Breast epithelium (tissue), 4 donors: ENCODE data around the gene POLR3K. TPM values are rescaled to one million over a fixed set of nuclear protein-coding genes. Genes with fewer than 3 reads are reported as not detected.

Experiments used
- DNase-seq, 2 donors: peaks; one replicate each; pipeline ENCODE4 v3.0.0-alpha.2; 2019; ENCODE audit warnings: low spot score in 2 of 2
- H3K27ac ChIP-seq, 2 donors: fragments of 200-600 bp; sonication (generic) in 1 of 2; one replicate each; pipeline ENCODE4 v1.5.1; 2016 to 2019; ENCODE audit warnings: mild to moderate bottlenecking in 1 of 2
- H3K27me3 ChIP-seq, 2 donors: fragments of 200-600 bp; sonication (generic) in 1 of 2; one replicate each; pipeline versions ENCODE4 v1.5.1 to v1.6.0; 2017 to 2019; ENCODE audit warnings: control low read depth in 1 of 2, mild to moderate bottlenecking in 1 of 2
- H3K36me3 ChIP-seq: fragments of 200-600 bp; one replicate; pipeline ENCODE4 v1.5.1; 2019
- H3K4me1 ChIP-seq, 2 donors: fragments of 200-600 bp; sonication (generic); one replicate each; pipeline ENCODE4 v1.5.1; 2016 to 2019; ENCODE audit warnings: control low read depth in 1 of 2
- H3K4me3 ChIP-seq, 3 donors: fragments of 200-600 bp; sonication (generic); 1 replicate in 2 of 3; 2 replicates in 1 of 3; pipeline ENCODE4 v1.5.1; 2016 to 2019; ENCODE audit warnings: mild to moderate bottlenecking in 3 of 3, moderate library complexity in 2 of 3
- H3K9me3 ChIP-seq, 2 donors: fragments of 200-600 bp; sonication (generic) in 1 of 2; one replicate each; pipeline ENCODE4 v1.5.1; 2016 to 2019; ENCODE audit warnings: control low read depth in 1 of 2
- POLR2A ChIP-seq: fragments of 450-650 bp; IDR thresholded peaks from one replicate; pipeline ENCODE4 v1.6.1; 2016; ENCODE audit warnings: antibody characterized with exemption, mild to moderate bottlenecking, moderate library complexity
- POLR2AphosphoS5 ChIP-seq, 3 donors: sonication (generic); formaldehyde crosslinking; IDR thresholded peaks; one replicate each; pipeline ENCODE4 v1.6.1; 2017; ENCODE audit warnings: antibody characterized with exemption in 3 of 3
- intact Hi-C: fragments of 100-400 bp; cut with DNase I; formaldehyde crosslinking; loops from one replicate; pipeline ENCODE4 v1.15.1; 2023; ENCODE audit warnings: low total_unique reads
- total RNA-seq, 3 donors: library from RNA; depleted of rRNA; stranded (reverse); fragments of >200 nt; gene quantifications; one replicate each; pipeline ENCODE4 v1.1.0, GENCODE V29; 2016
- TF ChIP-seq, protein P1 (sequence below), 3 donors: fragments of 450-650 bp; IDR thresholded peaks; one replicate each; pipeline ENCODE4 v1.5.1; 2016 to 2017; ENCODE audit warnings: antibody characterized with exemption in 3 of 3, mild to moderate bottlenecking in 3 of 3, moderate library complexity in 3 of 3

Gene POLR3K
- total RNA-seq, 3 donors from 2014 or later = 3.8 to 6.9 (median 6.6) TPM

DNA sequence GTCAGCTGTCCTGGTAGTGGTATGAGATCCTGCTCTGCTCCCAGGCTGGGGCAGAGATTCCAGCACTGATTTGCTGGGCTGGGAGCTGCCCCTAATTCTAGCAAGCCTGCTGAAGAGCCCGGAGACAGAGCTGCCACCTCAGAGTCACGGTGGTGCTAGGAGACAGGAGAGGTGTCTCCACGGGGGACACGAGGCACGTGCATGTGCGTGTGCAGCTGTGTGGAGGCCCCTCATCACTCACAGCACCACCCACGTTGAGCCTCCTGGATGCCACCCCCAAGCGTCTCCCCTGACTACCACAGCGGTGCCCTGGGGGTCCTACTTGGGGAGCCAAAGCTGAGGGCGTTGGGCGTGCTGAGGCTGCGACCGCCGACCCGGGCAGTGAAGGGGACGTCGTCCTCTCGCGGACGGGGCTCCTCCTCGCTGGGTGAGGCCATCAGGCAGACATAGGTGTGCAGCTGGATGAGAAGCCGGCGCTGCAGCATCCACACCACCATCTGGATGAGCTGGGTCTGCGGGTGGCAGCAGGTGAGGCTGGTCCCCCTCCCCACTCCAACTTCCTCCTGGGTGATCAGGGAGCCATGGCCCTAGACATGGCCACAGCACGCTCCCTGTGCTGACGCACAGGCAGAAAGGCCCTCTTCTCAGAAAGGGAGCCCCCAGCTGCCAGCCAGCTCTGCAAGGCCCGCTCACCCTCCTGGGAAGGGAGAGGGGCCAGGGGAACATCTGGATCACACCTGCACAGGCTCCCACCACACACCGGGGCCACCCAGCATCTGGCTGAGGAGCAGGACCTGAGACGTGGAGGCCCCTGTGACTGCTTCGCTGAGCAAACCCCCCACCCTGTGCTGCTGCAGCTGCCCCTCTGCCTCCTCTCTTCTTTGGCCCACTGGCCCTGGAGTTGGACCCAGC lies 36.2 kb upstream of the POLR3K start:
- no peak overlapping the region for H3K4me3 ChIP-seq
- TF ChIP-seq POLR2AphosphoS5 (IDR thresholded peaks at IDR 0.05) = no peak
- TF ChIP-seq, protein P1, sequence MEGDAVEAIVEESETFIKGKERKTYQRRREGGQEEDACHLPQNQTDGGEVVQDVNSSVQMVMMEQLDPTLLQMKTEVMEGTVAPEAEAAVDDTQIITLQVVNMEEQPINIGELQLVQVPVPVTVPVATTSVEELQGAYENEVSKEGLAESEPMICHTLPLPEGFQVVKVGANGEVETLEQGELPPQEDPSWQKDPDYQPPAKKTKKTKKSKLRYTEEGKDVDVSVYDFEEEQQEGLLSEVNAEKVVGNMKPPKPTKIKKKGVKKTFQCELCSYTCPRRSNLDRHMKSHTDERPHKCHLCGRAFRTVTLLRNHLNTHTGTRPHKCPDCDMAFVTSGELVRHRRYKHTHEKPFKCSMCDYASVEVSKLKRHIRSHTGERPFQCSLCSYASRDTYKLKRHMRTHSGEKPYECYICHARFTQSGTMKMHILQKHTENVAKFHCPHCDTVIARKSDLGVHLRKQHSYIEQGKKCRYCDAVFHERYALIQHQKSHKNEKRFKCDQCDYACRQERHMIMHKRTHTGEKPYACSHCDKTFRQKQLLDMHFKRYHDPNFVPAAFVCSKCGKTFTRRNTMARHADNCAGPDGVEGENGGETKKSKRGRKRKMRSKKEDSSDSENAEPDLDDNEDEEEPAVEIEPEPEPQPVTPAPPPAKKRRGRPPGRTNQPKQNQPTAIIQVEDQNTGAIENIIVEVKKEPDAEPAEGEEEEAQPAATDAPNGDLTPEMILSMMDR (IDR thresholded peaks at IDR 0.05) = no peak
- TF ChIP-seq POLR2A = no peak
- no peaks in the 10 kb centered on the region for H3K27me3 ChIP-seq
- intact Hi-C loops = no loop called here
- H3K4me1 ChIP-seq = peaks cover 0 to 10% of the 10 kb centered on the region in 2 donors
- H3K36me3 ChIP-seq = no peaks in the 10 kb centered on the region
- H3K27ac ChIP-seq = no peak overlapping the region
- no peak for DNase-seq
- H3K9me3 ChIP-seq = no peaks in the 10 kb centered on the region

DNA sequence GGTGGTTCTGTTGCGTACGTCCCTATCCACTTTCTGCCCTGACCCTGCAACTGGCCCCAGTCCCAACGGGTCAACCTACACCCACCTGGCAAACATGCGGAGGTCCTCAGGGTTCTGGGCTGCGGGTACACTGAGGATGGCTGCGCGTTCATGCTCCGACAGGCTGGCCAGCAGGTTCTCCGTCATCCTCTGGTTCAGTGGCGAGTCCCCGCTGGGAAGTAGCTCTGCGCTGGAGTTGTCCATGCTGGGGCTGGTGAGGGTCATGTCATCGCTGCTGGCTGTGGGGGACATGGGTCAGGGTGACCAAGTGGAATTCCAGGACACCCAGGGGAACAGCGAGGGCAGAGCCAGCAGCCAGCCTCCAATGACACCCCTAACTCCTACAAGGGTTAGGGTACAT lies 35.2 kb upstream of the POLR3K start:
- no peak overlapping the region for H3K4me3 ChIP-seq
- no peak for DNase-seq
- intact Hi-C loops = no loop called here
- no peaks in the 10 kb centered on the region for H3K27me3 ChIP-seq
- H3K27ac ChIP-seq = no peak overlapping the region
- peaks cover 7 to 10% of the 10 kb centered on the region in 2 donors for H3K4me1 ChIP-seq
- no peak for TF ChIP-seq POLR2AphosphoS5 (IDR thresholded peaks at IDR 0.05)
- TF ChIP-seq POLR2A = no peak
- TF ChIP-seq, protein P1 (IDR thresholded peaks at IDR 0.05) = no peak
- no peaks in the 10 kb centered on the region for H3K9me3 ChIP-seq
- H3K36me3 ChIP-seq = no peaks in the 10 kb centered on the region

DNA sequence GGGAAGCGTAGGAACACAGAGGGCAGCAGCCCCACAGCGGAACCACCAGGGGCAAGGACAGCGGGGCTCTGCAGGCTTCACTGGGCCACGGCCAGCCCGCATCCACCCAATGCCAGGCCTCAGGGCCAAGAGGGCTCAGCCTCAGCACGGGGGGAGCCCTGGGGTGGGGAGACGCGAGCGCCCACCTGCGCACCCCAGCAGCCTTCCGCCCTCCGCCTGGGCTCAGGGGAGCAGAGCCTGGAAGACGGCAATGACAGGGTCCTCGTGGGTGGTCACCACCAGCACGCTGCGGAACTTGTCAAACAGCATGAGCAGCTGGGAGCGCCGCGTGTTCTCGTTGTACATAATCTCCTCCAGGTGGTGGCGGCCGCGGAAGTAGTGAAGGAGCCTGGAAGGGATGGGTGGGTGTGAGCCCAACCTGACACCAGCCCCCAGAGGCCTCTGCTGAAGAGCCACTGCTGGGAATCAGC lies 33.1 kb upstream of the POLR3K start:
- Histone ChIP-seq H3K27ac (peak overlapping the region in 1 of 2 donors; percentile 74), H3K9me3 (no peaks in the 10 kb centered on the region), H3K27me3 (no peaks in the 10 kb centered on the region), H3K4me3 (no peak overlapping the region), H3K4me1 (peaks cover 7 to 10% of the 10 kb centered on the region in 2 donors), H3K36me3 (no peaks in the 10 kb centered on the region)
- intact Hi-C loops = no loop called here
- TF ChIP-seq POLR2AphosphoS5 (IDR thresholded peaks at IDR 0.05) = no peak
- no peak for DNase-seq

DNA sequence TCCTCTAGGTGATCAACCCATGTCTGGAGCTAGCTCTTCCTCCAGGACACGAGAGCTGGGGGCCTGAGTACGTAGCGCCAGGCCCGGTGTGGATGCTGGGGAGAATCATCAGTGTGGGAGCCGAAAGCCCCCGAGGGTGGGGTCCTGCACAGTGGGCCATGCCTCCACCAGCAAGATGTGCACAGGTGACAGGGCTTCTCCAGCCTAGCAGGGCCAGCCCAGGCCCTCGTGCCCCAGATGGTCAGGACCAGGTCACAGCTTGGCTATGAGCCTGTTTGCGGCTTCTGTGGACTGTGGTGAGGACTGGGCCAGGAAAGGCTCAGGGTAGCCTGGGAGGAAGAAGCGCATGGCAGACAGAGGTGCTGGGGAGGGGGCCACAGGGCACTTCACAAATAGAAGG lies 32.5 kb upstream of the POLR3K start:
- intact Hi-C loops = no loop called here
- Histone ChIP-seq H3K27me3 (no peaks in the 10 kb centered on the region), H3K4me1 (peaks cover 7 to 10% of the 10 kb centered on the region in 2 donors), H3K27ac (peak overlapping the region; percentile 0 to 74), H3K9me3 (no peaks in the 10 kb centered on the region), H3K36me3 (no peaks in the 10 kb centered on the region), H3K4me3 (no peak overlapping the region)
- no peak for DNase-seq
- no peak for TF ChIP-seq POLR2A

DNA sequence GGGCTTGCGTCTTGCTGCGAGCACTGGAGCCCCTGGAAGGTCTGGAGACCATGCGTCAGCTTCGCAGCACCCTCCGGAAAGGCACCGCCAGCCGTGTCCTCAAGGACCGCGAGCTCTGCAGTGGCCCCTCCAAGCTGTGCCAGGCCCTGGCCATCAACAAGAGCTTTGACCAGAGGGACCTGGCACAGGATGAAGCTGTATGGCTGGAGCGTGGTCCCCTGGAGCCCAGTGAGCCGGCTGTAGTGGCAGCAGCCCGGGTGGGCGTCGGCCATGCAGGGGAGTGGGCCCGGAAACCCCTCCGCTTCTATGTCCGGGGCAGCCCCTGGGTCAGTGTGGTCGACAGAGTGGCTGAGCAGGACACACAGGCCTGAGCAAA lies 32.0 kb upstream of the POLR3K start:
- Histone ChIP-seq H3K27me3 (no peaks in the 10 kb centered on the region), H3K4me1 (peaks cover 7 to 10% of the 10 kb centered on the region in 2 donors), H3K36me3 (no peaks in the 10 kb centered on the region), H3K4me3 (no peak overlapping the region), H3K27ac (peak overlapping the region; percentile 0 to 74), H3K9me3 (no peaks in the 10 kb centered on the region)
- TF ChIP-seq POLR2AphosphoS5 (IDR thresholded peaks at IDR 0.05) = no peak
- no peak for TF ChIP-seq POLR2A
- TF ChIP-seq, protein P1 (IDR thresholded peaks at IDR 0.05) = no peak
- no peak for DNase-seq
- intact Hi-C loops = no loop called here

DNA sequence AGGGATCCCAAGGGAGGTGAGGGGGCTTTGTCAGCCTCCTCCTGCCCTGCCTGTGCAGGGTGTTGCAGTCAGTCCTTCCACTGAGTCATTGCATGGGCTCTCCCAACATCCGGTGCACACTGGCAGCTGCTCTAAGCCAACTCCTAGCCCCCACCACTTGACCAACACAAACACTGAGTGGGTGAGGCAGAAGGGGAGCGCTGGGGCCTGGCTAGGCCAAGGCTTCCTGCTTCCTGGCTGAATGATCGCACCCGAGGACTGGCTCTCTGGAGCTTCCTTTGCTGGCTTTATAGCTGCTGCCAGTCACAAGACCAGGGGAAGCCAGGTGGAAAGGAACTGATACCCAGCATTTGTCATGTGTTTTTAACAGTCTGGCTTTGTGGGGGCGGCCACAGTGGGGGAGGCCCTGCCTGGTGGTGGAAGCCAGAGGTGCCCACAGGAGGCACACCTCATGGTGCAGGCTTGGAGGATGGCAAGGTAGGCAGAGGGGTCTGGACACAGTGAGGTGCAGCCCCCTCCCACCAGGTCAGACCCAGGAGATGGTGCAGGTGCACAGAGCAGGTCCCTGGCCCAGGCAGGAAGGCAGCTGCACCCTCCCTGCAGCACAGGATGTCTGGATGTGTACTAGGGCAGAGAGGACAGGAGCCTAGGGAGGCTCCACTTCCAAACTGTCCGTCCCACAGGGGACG lies 31.5 kb upstream of the POLR3K start:
- TF ChIP-seq POLR2A (no peak), POLR2AphosphoS5 (IDR thresholded peaks at IDR 0.05) (no peak)
- TF ChIP-seq, protein P1 (IDR thresholded peaks at IDR 0.05) = no peak
- Histone ChIP-seq H3K9me3 (no peaks in the 10 kb centered on the region), H3K27ac (peak overlapping the region; percentile 11 to 74), H3K36me3 (no peaks in the 10 kb centered on the region), H3K4me1 (peaks cover 7 to 10% of the 10 kb centered on the region in 2 donors), H3K4me3 (peak overlapping the region in 1 of 3 donors; percentile 15), H3K27me3 (no peaks in the 10 kb centered on the region)
- intact Hi-C loops = no loop called here
- DNase-seq = no peak
